Endodermal cell (in vitro differentiated cells): ENCODE results near the gene CAMK1. TPM values are rescaled to one million over a fixed set of nuclear protein-coding genes. Genes with fewer than 3 reads are reported as not detected.

Source experiments
- DNase-seq: peaks from one replicate; pipeline ENCODE4 v3.0.0-alpha.2; 2017
- H3K27ac ChIP-seq: 2 replicates; pipeline ENCODE4 v1.5.1; 2013; ENCODE audit warnings: mild to moderate bottlenecking, low read depth, low read length, moderate library complexity
- H3K27me3 ChIP-seq: 2 replicates; pipeline ENCODE4 v1.6.1; 2013; ENCODE audit warnings: mild to moderate bottlenecking, low read length, moderate library complexity; ENCODE audit not compliant: insufficient read depth, control insufficient read depth, poor library complexity, severe bottlenecking
- H3K36me3 ChIP-seq: 2 replicates; pipeline ENCODE4 v1.7.0; 2013; ENCODE audit warnings: mild to moderate bottlenecking, low read length, moderate library complexity; ENCODE audit not compliant: control insufficient read depth, insufficient read depth
- H3K4me1 ChIP-seq: one replicate; pipeline ENCODE4 v1.7.0; 2013; ENCODE audit warnings: low read length; ENCODE audit not compliant: control insufficient read depth, insufficient read depth
- H3K4me3 ChIP-seq: 2 replicates; pipeline ENCODE4 v1.5.1; 2013; ENCODE audit warnings: mild to moderate bottlenecking, low read length, moderate library complexity
- H3K9ac ChIP-seq: 2 replicates; pipeline ENCODE4 v1.6.1; 2013; ENCODE audit warnings: mild to moderate bottlenecking, low read length, moderate library complexity; ENCODE audit not compliant: poor library complexity, severe bottlenecking; ENCODE audit errors: extremely low read depth
- H3K9me3 ChIP-seq: 2 replicates; pipeline ENCODE4 v1.6.1; 2013; ENCODE audit warnings: mild to moderate bottlenecking, low read length, moderate library complexity; ENCODE audit not compliant: control insufficient read depth
- H3K27ac Mint-ChIP-seq: 2 replicates; pipeline ENCODE4 v1.8.0; 2020; ENCODE audit warnings: mixed read lengths
- H3K27me3 Mint-ChIP-seq: 2 replicates; pipeline ENCODE4 v1.8.0; 2021; ENCODE audit warnings: mild to moderate bottlenecking, mixed read lengths; ENCODE audit not compliant: insufficient read depth
- H3K36me3 Mint-ChIP-seq: 2 replicates; pipeline ENCODE4 v1.8.0; 2020; ENCODE audit warnings: low read depth, mixed read lengths
- H3K4me1 Mint-ChIP-seq: 2 replicates; pipeline ENCODE4 v1.8.0; 2020; ENCODE audit warnings: mixed read lengths
- H3K4me3 Mint-ChIP-seq: 2 replicates; pipeline ENCODE4 v1.8.0; 2020; ENCODE audit warnings: mild to moderate bottlenecking, moderate library complexity, mixed read lengths
- H3K9me3 Mint-ChIP-seq: 2 replicates; pipeline ENCODE4 v1.8.0; 2020; ENCODE audit warnings: mild to moderate bottlenecking, mixed read lengths
- CTCF ChIP-seq: fragments of 200-600 bp; sonication (generic); conservative IDR thresholded peaks from 2 replicates; pipeline ENCODE4 v1.5.0; 2021; ENCODE audit warnings: antibody characterized with exemption, mild to moderate bottlenecking
- WGBS, 2 experiments: methylation state at CpG; one replicate each; pipeline versions ENCODE4 v1.1.5 to v1.1.7; 2013; ENCODE audit warnings: missing lambda C conversion rate in 2 of 2, mixed read lengths in 1 of 2; ENCODE audit not compliant: insufficient coverage in 1 of 2, insufficient read length in 1 of 2; 5-methylcytosine and 5-hydroxymethylcytosine counted together
- total RNA-seq, 2 donors: library from RNA; stranded (reverse); fragmentation: NEBNext Ultra II Directional in 1 of 2; extraction: Animal tissue kit (Norgen Biotek cat#: 25700) in 1 of 2; gene quantifications; 2 replicates in 1 of 2; 3 replicates in 1 of 2; pipeline ENCODE4 v1.2.1, GENCODE V29; 2021

CAMK1 gene
- total RNA-seq, 2 donors from 2014 or later: 10.1 to 13.3 TPM

GRCh38 chr3:9761919-9762318, 7.8 kb downstream of the CAMK1 start:
- Mint-ChIP-seq H3K4me3 (no peak overlapping the region), H3K4me1 (no peaks in the 10 kb centered on the region), H3K27me3 (peaks cover under 1% of the 10 kb centered on the region), H3K36me3 (peaks cover 32% of the 10 kb centered on the region), H3K9me3 (no peaks in the 10 kb centered on the region), H3K27ac (no peak overlapping the region)
- WGBS, 2 experiments: 92 to 95% methylated on average over 5 of the region's 5 CpGs
- Histone ChIP-seq H3K9ac (no peak overlapping the region), H3K36me3 (peaks cover 27% of the 10 kb centered on the region), H3K4me3 (no peak overlapping the region), H3K27ac (no peak overlapping the region), H3K4me1 (no peaks in the 10 kb centered on the region), H3K9me3 (no peaks in the 10 kb centered on the region), H3K27me3 (no peaks in the 10 kb centered on the region)
- no peak for TF ChIP-seq CTCF
- DNase-seq: no peak

- H3K4me1 ChIP-seq: no peaks in the 10 kb centered on the region
- TF ChIP-seq CTCF: no peak
- H3K36me3 ChIP-seq: peaks cover 30% of the 10 kb centered on the region
- WGBS, 2 experiments: 96 to 97% methylated on average over 6 to 10 of the region's 10 CpGs
- H3K36me3 Mint-ChIP-seq: peaks cover 39% of the 10 kb centered on the region
- no peaks in the 10 kb centered on the region for H3K9me3 Mint-ChIP-seq
- H3K9me3 ChIP-seq: no peaks in the 10 kb centered on the region
- H3K27me3 Mint-ChIP-seq: no peaks in the 10 kb centered on the region
- no peaks in the 10 kb centered on the region for H3K27me3 ChIP-seq
- H3K4me3 ChIP-seq: no peak overlapping the region
- H3K9ac ChIP-seq: no peak overlapping the region
- no peak for DNase-seq
- no peak overlapping the region for H3K27ac Mint-ChIP-seq
- H3K27ac ChIP-seq: no peak overlapping the region
- H3K4me1 Mint-ChIP-seq: no peaks in the 10 kb centered on the region
- H3K4me3 Mint-ChIP-seq: no peak overlapping the region
Observed at GRCh38 chr3:9760779-9761505, 8.8 kb downstream of the CAMK1 start.

GRCh38 chr3:9757427-9757826, 12.3 kb downstream of the CAMK1 start:
- H3K9ac ChIP-seq: no peak overlapping the region
- H3K36me3 Mint-ChIP-seq: peaks cover 56% of the 10 kb centered on the region
- peaks cover 24% of the 10 kb centered on the region for H3K36me3 ChIP-seq
- no peaks in the 10 kb centered on the region for H3K9me3 ChIP-seq
- H3K4me3 ChIP-seq: no peak overlapping the region
- H3K27me3 ChIP-seq: no peaks in the 10 kb centered on the region
- H3K4me1 Mint-ChIP-seq: no peaks in the 10 kb centered on the region
- no peak overlapping the region for H3K27ac Mint-ChIP-seq
- H3K27ac ChIP-seq: no peak overlapping the region
- no peaks in the 10 kb centered on the region for H3K9me3 Mint-ChIP-seq
- H3K4me1 ChIP-seq: no peaks in the 10 kb centered on the region
- WGBS, 2 experiments: 91 to 100% methylated on average over 1 to 13 of the region's 13 CpGs
- no peak overlapping the region for H3K4me3 Mint-ChIP-seq
- H3K27me3 Mint-ChIP-seq: no peaks in the 10 kb centered on the region
- no peak for TF ChIP-seq CTCF
- DNase-seq: no peak
